Stimulated activated CD4-positive, alpha-beta T cell treated with anti-CD3 and anti-CD28 coated beads, Interleukin-2, amount 100 ng/mL, for 4 hours (primary cell): ENCODE data around the gene ALG1L2.
"Not testable (repeated sequence)": the region's sequence is repeated elsewhere in the genome, so short reads cannot be mapped to it uniquely, and the experiment has no call there.

ENCODE experiments used
- DNase-seq: peaks from one replicate; pipeline ENCODE4 v3.0.0-alpha.2; 2020; ENCODE audit warnings: low read depth

Gene ALG1L2

GRCh38 chr3:130122891-130123775 lies 41.5 kb downstream of the ALG1L2 start:
- not testable (repeated sequence) for DNase-seq

GRCh38 chr3:130125406-130125805 lies 43.8 kb downstream of the ALG1L2 start:
- DNase-seq, result not testable (repeated sequence)

- not testable (repeated sequence) for DNase-seq
Observed at GRCh38 chr3:130136337-130136736, 54.7 kb downstream of the ALG1L2 start.

GRCh38 chr3:130137685-130138084 lies 56.1 kb downstream of the ALG1L2 start:
- not testable (repeated sequence) for DNase-seq

GRCh38 chr3:130138992-130139391 lies 57.4 kb downstream of the ALG1L2 start:
- not testable (repeated sequence) for DNase-seq

- not testable (repeated sequence) for DNase-seq
Observed at GRCh38 chr3:130140756-130141155, 59.1 kb downstream of the ALG1L2 start.

- not testable (repeated sequence) for DNase-seq
Observed at GRCh38 chr3:130143648-130144327, 62.2 kb downstream of the ALG1L2 start.

GRCh38 chr3:130144328-130144650 lies 62.7 kb downstream of the ALG1L2 start:
- not testable (repeated sequence) for DNase-seq

GRCh38 chr3:130145456-130145855 lies 63.8 kb downstream of the ALG1L2 start:
- DNase-seq, result not testable (repeated sequence)

- DNase-seq, result not testable (repeated sequence)
Observed at GRCh38 chr3:130146465-130146864, 64.8 kb downstream of the ALG1L2 start.
